Stimulated activated CD8-positive, alpha-beta memory T cell treated with anti-CD3 and anti-CD28 coated beads, Interleukin-12 subunit alpha, Interleukin-12 subunit beta, amount 100 ng/mL, for 24 hours (primary cell): ENCODE measurements around the gene ZBTB24.

Experiments
- DNase-seq: peaks from one replicate; pipeline ENCODE4 v3.0.0-alpha.2; 2020; ENCODE audit errors: extremely low read depth

The ZBTB24 gene

DNA sequence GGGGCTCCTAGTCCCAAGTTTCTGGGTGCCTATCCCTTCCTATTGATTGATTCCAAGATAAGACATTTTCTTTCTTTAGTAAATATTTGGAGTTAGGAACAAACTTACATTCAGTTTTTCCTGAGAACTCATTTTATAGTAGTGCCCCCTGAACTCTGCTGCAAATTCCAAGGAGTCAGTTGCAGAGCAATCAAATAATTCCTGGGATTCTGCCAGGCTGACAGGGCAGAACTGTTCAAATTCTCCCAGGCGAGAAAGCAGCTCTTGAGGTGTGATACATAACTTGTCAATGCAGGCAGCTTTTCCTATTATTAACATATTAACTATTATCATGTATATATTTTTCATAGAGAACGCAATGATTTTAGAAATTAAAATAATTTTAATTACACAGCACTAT, 15.9 kb upstream of the ZBTB24 start:
- DNase-seq = no peak

DNA sequence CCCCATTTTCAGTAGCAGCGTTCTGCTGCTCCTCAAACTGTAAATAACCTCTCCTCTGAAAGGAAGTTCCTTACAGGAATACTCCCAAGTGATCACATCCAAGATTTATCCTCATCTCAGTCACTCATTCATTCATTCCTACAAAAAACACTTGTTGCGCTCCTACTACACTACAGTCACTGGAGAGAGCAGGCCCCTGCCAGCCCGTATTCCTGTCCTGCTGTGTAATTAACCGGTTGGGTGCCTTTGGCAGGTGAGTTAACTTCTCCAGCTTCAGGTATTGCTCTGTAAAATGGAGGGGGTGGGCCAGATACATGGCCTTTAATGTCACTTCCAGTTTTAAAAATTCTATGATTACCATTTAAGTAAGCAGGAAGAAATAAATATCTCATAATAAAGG, 15.0 kb upstream of the ZBTB24 start:
- DNase-seq = no peak

- no peak for DNase-seq
Observed at GRCh38 chr6:109496036-109496772, 13.2 kb upstream of the ZBTB24 start.

DNA sequence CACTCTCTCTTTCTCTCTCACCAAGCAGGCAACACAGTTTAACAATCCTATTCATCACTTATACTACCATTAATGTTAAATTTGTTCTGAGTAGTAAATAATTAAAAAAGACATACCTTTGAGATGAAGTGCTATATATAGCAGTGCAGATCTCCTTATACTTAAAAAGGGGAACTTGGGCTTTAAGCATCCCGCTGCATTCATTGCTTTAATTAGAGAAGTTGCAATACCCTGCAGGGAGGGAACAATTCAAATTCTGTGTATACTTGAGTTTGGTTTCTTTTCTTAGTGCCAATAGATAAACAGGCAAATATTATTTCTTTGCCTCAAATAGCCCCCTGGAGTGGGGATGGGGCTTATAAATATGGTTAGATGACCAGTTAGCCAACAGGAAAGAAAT, 10.8 kb upstream of the ZBTB24 start:
- no peak for DNase-seq

- DNase-seq = no peak
Observed at GRCh38 chr6:109491207-109491938, 8.4 kb upstream of the ZBTB24 start.

- no peak for DNase-seq
Observed at GRCh38 chr6:109490713-109491112, 7.7 kb upstream of the ZBTB24 start.

DNA sequence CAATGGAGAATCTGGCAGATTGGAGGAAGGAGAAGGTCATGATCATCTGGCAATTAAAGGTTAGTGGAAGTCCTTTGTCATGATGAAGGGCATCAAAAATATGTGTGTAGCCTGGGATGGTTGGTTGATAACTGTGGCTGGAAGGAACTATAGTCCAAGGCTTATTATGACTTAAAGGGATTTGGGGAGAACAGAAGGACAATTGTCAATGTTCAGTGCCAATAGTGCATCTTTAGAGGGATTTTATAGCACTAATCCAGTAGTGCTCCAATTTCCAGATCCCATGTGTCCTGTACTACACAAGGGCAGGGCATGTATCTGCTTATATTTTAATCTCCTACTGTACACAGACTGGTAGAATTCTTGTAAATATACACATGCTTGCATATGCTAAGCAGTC, 5.0 kb upstream of the ZBTB24 start:
- DNase-seq = no peak

DNA sequence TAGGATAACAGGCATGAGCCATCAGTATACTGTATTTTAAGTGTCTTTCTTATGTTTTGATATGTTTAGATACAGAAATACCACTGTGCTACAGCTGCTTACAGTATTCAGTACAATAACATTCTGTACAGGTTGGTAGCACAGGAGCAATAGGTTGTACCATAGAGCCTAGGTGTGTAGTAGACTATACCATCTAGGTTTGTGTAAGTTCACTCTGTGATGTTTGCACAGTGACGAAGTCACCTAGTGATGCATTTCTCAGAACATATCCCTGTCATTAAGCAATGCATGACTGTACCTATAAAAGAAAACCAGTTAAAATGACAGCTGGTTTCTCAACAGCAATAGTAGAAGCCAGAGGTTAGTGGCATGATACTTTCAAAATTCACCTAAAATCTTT, 3.0 kb upstream of the ZBTB24 start:
- no peak for DNase-seq

GRCh38 chr6:109485266-109485935, 2.4 kb upstream of the ZBTB24 start:
- DNase-seq = no peak

- DNase-seq = no peak
Observed at GRCh38 chr6:109484122-109484521, 1.1 kb upstream of the ZBTB24 start.

DNA sequence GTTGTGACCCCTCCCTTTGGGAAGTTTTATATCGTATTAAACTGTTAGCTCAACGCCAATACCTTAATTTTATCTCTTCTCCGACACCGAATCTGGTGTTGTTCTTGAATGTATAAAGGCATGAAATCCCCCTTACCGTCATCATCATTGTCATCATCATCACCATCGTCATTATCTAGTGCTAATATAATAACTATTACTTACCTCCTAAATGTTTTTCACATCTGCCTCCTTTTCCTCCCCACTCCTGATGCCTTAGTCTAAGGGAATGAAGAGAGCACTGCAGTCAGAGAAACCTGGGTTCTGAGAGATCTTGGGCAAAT, 677 bp upstream of the ZBTB24 start:
- no peak for DNase-seq

- DNase-seq = no peak
Observed at GRCh38 chr6:109480993-109481480, 2.0 kb downstream of the ZBTB24 start.

GRCh38 chr6:109478841-109479624, 4.0 kb downstream of the ZBTB24 start:
- DNase-seq = no peak

GRCh38 chr6:109478222-109478805, 4.7 kb downstream of the ZBTB24 start:
- DNase-seq = no peak

- DNase-seq = no peak
Observed at GRCh38 chr6:109477725-109478124, 5.3 kb downstream of the ZBTB24 start.

DNA sequence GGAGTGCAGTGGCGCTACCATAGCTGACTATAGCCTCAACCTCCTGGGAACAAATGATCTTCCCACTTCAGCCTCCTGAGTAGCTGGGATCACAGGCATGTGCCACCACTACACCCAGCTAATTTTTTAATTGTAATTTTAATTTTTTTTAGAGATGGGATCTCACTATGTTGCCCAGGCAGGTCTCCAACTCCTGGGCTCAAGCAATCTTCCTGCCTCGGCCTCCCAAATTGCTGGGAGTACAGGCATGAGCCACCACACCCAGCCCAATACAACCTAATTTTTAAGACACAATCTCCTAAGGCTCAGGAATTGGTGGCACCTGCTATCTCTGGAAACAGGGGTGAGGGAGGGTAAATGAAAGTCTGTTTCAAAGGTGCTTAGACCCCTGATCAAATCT, 5.8 kb downstream of the ZBTB24 start:
- DNase-seq = no peak

- DNase-seq = no peak
Observed at GRCh38 chr6:109475625-109476024, 7.4 kb downstream of the ZBTB24 start.

GRCh38 chr6:109474995-109475394, 8.0 kb downstream of the ZBTB24 start:
- no peak for DNase-seq

DNA sequence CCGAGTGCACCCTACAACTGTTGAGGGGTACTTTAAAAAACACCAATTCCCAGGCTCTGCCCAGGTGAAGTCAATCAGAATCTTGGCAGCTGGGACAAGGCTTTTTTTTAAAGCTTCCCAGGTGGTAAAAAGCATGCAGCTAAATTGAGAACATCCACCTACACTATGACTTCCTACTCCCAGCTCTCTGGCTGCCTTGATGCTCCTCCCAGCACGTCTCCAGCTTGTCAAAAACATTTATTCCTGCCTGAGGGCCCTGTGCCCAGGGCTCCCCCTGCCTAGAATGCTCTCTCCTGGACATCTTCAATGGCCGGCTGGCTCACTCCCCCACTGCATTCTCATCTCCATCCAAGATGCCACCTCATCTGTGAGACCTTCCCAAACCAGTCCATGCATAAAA, 9.9 kb downstream of the ZBTB24 start:
- DNase-seq = no peak

DNA sequence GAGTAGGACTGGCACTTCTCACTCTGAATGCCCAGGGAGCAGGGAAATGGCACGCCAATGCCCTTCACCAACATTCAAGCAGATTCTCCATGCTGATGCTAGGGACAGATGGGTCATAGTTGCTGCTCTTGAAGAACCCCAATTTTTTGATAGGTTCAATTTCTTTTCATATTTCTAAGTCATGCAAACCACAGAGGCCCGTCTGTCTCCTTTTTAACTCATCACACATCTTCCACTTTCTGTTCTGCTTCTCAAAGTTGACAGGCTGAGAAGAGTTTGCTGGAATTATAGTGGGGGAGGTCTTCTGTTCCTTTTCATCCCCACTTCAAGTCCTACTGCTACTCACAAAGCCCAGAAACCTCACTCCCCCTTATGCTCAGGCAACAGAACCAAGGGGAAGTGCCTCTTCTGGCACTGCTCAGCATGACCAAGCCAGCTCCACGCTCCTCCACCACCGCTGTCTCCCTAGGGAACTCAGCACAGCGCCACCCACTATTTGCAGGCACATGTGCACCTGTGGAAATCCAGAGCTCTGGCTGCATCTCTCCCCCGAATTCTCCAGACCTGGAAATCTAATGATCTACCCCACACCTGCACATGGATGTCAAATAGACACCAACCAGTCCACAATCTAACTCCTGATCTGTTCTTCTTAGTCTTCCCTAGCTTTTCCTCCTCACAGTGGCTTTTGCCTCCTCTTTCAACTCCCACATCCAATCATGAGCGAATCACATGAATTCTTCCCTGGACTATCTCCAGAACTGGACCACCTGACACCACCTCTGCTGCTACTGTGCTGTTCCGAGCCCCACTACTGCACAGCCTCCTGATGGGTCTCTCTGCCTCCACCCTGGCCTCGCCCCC, 10.7 kb downstream of the ZBTB24 start:
- DNase-seq = no peak
